KMS-11 (cell line): ENCODE measurements around the gene SMIM7.

Experiments
- H2AFZ ChIP-seq: fragments of 200-600 bp; sonication (generic); 2 replicates; pipeline ENCODE4 v1.6.1; 2016; ENCODE audit warnings: antibody characterized with exemption, mixed run types, low read depth
- H3K27ac ChIP-seq: fragments of 200-600 bp; sonication (generic); 2 replicates; pipeline ENCODE4 v1.6.1; 2016; ENCODE audit warnings: mild to moderate bottlenecking, mixed run types
- H3K27me3 ChIP-seq: fragments of 200-600 bp; sonication (generic); 2 replicates; pipeline ENCODE4 v1.6.1; 2017; ENCODE audit warnings: mild to moderate bottlenecking, low read depth, mixed run types, moderate library complexity; ENCODE audit not compliant: insufficient read depth
- H3K36me3 ChIP-seq: fragments of 200-600 bp; sonication (generic); 2 replicates; pipeline ENCODE4 v1.6.1; 2017; ENCODE audit warnings: mild to moderate bottlenecking, mixed run types; ENCODE audit not compliant: insufficient read depth
- H3K4me1 ChIP-seq: fragments of 200-600 bp; sonication (generic); 2 replicates; pipeline ENCODE4 v1.6.1; 2016; ENCODE audit warnings: mild to moderate bottlenecking, low read depth, mixed run types; ENCODE audit not compliant: poor library complexity, severe bottlenecking
- H3K4me2 ChIP-seq: fragments of 200-600 bp; sonication (generic); 2 replicates; pipeline ENCODE4 v1.7.0; 2016; ENCODE audit warnings: mild to moderate bottlenecking, mixed run types
- H3K4me3 ChIP-seq: fragments of 200-600 bp; sonication (generic); IDR thresholded peaks from 2 replicates; pipeline ENCODE4 v1.6.1; 2017; ENCODE audit warnings: low read depth, low read length, mixed read lengths; ENCODE audit not compliant: insufficient read depth
- H3K79me2 ChIP-seq: fragments of 200-600 bp; sonication (generic); 2 replicates; pipeline ENCODE4 v1.6.1; 2016; ENCODE audit warnings: low read depth, mixed run types; ENCODE audit not compliant: insufficient read depth
- H3K9ac ChIP-seq: fragments of 200-600 bp; sonication (generic); 2 replicates; pipeline ENCODE4 v1.6.1; 2016; ENCODE audit warnings: mild to moderate bottlenecking, mixed run types
- H4K20me1 ChIP-seq: fragments of 200-600 bp; sonication (generic); 2 replicates; pipeline ENCODE4 v1.6.1; 2016; ENCODE audit warnings: mild to moderate bottlenecking, mixed run types; ENCODE audit not compliant: insufficient read depth
- TF ChIP-seq, protein P1 (sequence below): fragments of 200-600 bp; sonication (generic); conservative IDR thresholded peaks from 2 replicates; pipeline ENCODE4 v1.6.1; 2017; ENCODE audit warnings: low read depth, mild to moderate bottlenecking, antibody characterized with exemption, low read length, moderate library complexity, mixed read lengths

The SMIM7 gene

DNA sequence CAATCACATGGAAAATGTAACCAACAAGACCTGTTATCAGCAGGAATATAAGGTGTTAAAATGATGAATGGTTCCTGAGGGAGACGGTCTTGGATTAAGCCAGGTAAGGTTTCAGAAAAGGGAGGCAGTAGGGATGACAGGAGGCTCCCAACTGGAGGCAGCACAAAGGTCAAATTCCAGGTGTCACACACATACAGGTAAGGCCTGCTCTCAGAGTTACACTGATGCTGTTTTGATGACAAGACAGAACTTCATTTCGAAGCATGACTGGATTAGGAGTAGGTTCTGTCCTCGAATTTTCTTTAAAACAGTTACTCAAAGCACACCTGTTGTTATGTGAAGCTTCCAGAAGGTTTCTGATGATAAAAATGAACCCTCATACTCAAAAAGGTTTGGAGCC is 39.4 kb downstream of the SMIM7 start:
- Histone ChIP-seq H4K20me1 (peaks cover 52% of the 10 kb centered on the region), H3K79me2 (peaks cover 100% of the 10 kb centered on the region), H3K27ac (no peak overlapping the region), H3K4me2 (no peak overlapping the region), H3K9ac (no peak overlapping the region), H3K27me3 (no peaks in the 10 kb centered on the region), H3K4me3 (no peak overlapping the region), H2AFZ (no peak overlapping the region), H3K36me3 (no peaks in the 10 kb centered on the region), H3K4me1 (peaks cover 44% of the 10 kb centered on the region)
- TF ChIP-seq, protein P1, sequence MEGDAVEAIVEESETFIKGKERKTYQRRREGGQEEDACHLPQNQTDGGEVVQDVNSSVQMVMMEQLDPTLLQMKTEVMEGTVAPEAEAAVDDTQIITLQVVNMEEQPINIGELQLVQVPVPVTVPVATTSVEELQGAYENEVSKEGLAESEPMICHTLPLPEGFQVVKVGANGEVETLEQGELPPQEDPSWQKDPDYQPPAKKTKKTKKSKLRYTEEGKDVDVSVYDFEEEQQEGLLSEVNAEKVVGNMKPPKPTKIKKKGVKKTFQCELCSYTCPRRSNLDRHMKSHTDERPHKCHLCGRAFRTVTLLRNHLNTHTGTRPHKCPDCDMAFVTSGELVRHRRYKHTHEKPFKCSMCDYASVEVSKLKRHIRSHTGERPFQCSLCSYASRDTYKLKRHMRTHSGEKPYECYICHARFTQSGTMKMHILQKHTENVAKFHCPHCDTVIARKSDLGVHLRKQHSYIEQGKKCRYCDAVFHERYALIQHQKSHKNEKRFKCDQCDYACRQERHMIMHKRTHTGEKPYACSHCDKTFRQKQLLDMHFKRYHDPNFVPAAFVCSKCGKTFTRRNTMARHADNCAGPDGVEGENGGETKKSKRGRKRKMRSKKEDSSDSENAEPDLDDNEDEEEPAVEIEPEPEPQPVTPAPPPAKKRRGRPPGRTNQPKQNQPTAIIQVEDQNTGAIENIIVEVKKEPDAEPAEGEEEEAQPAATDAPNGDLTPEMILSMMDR: no peak

- H3K4me1 ChIP-seq: peaks cover 44% of the 10 kb centered on the region
- no peak overlapping the region for H2AFZ ChIP-seq
- no peak overlapping the region for H3K4me3 ChIP-seq
- no peaks in the 10 kb centered on the region for H3K36me3 ChIP-seq
- H3K27me3 ChIP-seq: no peaks in the 10 kb centered on the region
- H3K27ac ChIP-seq: no peak overlapping the region
- H3K79me2 ChIP-seq: peaks cover 100% of the 10 kb centered on the region
- TF ChIP-seq, protein P1: no peak
- no peak overlapping the region for H3K4me2 ChIP-seq
- H3K9ac ChIP-seq: no peak overlapping the region
- peaks cover 52% of the 10 kb centered on the region for H4K20me1 ChIP-seq
Observed at GRCh38 chr19:16620018-16620417, 39.9 kb downstream of the SMIM7 start.

GRCh38 chr19:16619457-16619856 is 40.5 kb downstream of the SMIM7 start:
- Histone ChIP-seq H3K79me2 (peaks cover 100% of the 10 kb centered on the region), H4K20me1 (peaks cover 52% of the 10 kb centered on the region), H2AFZ (no peak overlapping the region), H3K27ac (no peak overlapping the region), H3K9ac (no peak overlapping the region), H3K27me3 (no peaks in the 10 kb centered on the region), H3K4me1 (peaks cover 40% of the 10 kb centered on the region), H3K4me3 (no peak overlapping the region), H3K4me2 (no peak overlapping the region), H3K36me3 (no peaks in the 10 kb centered on the region)
- TF ChIP-seq, protein P1: no peak

- H4K20me1 ChIP-seq: peaks cover 52% of the 10 kb centered on the region
- H3K79me2 ChIP-seq: peaks cover 100% of the 10 kb centered on the region
- no peaks in the 10 kb centered on the region for H3K36me3 ChIP-seq
- H3K27ac ChIP-seq: no peak overlapping the region
- H3K9ac ChIP-seq: no peak overlapping the region
- TF ChIP-seq, protein P1: no peak
- H3K4me3 ChIP-seq: no peak overlapping the region
- no peak overlapping the region for H2AFZ ChIP-seq
- peaks cover 29% of the 10 kb centered on the region for H3K4me1 ChIP-seq
- no peak overlapping the region for H3K4me2 ChIP-seq
- no peaks in the 10 kb centered on the region for H3K27me3 ChIP-seq
Observed at GRCh38 chr19:16618248-16618647, 41.7 kb downstream of the SMIM7 start.

GRCh38 chr19:16615808-16616207 is 44.1 kb downstream of the SMIM7 start:
- peaks cover 100% of the 10 kb centered on the region for H3K79me2 ChIP-seq
- TF ChIP-seq, protein P1: no peak
- H3K36me3 ChIP-seq: no peaks in the 10 kb centered on the region
- H4K20me1 ChIP-seq: peaks cover 47% of the 10 kb centered on the region
- no peak overlapping the region for H3K9ac ChIP-seq
- no peak overlapping the region for H2AFZ ChIP-seq
- H3K27ac ChIP-seq: no peak overlapping the region
- no peaks in the 10 kb centered on the region for H3K27me3 ChIP-seq
- H3K4me1 ChIP-seq: peaks cover 46% of the 10 kb centered on the region
- no peak overlapping the region for H3K4me3 ChIP-seq
- no peak overlapping the region for H3K4me2 ChIP-seq
